SU-DHL-6 (cell line): Measurements from ENCODE around the gene SPINT1.
A peak's percentile ranks its signal among the peaks of the same experiment; 100 is the strongest.

Experiments
- H2AFZ ChIP-seq: fragments of 200-600 bp; sonication (generic); 2 replicates; pipeline ENCODE4 v1.6.1; 2014; ENCODE audit warnings: low read depth, mild to moderate bottlenecking, moderate library complexity, mixed read lengths, antibody characterized with exemption, low read length; ENCODE audit not compliant: severe bottlenecking
- H3F3A ChIP-seq: fragments of 200-600 bp; shearing (Covaris generic); 2 replicates; pipeline ENCODE4 v1.6.0; 2016; ENCODE audit warnings: antibody characterized with exemption, mild to moderate bottlenecking; ENCODE audit not compliant: insufficient read depth
- H3K27ac ChIP-seq: fragments of 200-600 bp; sonication (generic); 2 replicates; pipeline ENCODE4 v1.5.1; 2016; ENCODE audit warnings: low read depth, mild to moderate bottlenecking, low read length, moderate library complexity, mixed read lengths
- H3K27me3 ChIP-seq: fragments of 200-600 bp; sonication (generic), shearing (Covaris generic); 2 replicates; pipeline ENCODE4 v1.6.0; 2014; ENCODE audit warnings: mild to moderate bottlenecking, low read length
- H3K36me3 ChIP-seq: fragments of 200-600 bp; sonication (generic); 2 replicates; pipeline ENCODE4 v1.6.1; 2014; ENCODE audit warnings: mild to moderate bottlenecking, low read length, mixed read lengths
- H3K4me2 ChIP-seq: fragments of 300-600, 200-600 bp; shearing (Covaris generic), sonication (generic); 2 replicates; pipeline ENCODE4 v1.6.0; 2014; ENCODE audit warnings: low read length, low read depth, mild to moderate bottlenecking; ENCODE audit not compliant: poor library complexity, severe bottlenecking
- H3K4me3 ChIP-seq: fragments of 200-600 bp; sonication (generic); 2 replicates; pipeline ENCODE4 v1.5.1; 2014; ENCODE audit warnings: antibody characterized with exemption, low read length, mild to moderate bottlenecking, mixed read lengths; ENCODE audit not compliant: insufficient read depth, poor library complexity, severe bottlenecking
- H3K79me2 ChIP-seq: fragments of 200-600 bp; sonication (generic); 2 replicates; pipeline ENCODE4 v1.6.1; 2014; ENCODE audit warnings: mild to moderate bottlenecking, low read length, moderate library complexity; ENCODE audit not compliant: insufficient read depth
- H3K9ac ChIP-seq: fragments of 200-600 bp; sonication (generic); 2 replicates; pipeline ENCODE4 v1.7.0; 2014; ENCODE audit warnings: mild to moderate bottlenecking, low read length
- H3K9me2 ChIP-seq: fragments of 200-600 bp; sonication (generic); replicated peaks from 2 replicates; pipeline ENCODE4 v1.6.1; 2014; ENCODE audit warnings: low read length; ENCODE audit not compliant: insufficient read depth
- H3K9me3 ChIP-seq: fragments of 200-600 bp; sonication (generic); 2 replicates; pipeline ENCODE4 v1.6.1; 2014; ENCODE audit warnings: low read length, mixed read lengths; ENCODE audit not compliant: insufficient read depth
- H4K20me1 ChIP-seq: fragments of 200-600 bp; sonication (generic); 2 replicates; pipeline ENCODE4 v1.6.1; 2014; ENCODE audit warnings: low read depth, mild to moderate bottlenecking, antibody characterized with exemption, low read length, moderate library complexity, mixed read lengths
- CTCF ChIP-seq: fragments of 200-600 bp; sonication (generic); IDR thresholded peaks from one replicate; pipeline ENCODE4 v1.5.1; 2017; ENCODE audit warnings: antibody characterized with exemption, mild to moderate bottlenecking, low read length, moderate library complexity; ENCODE audit not compliant: insufficient read depth, poor library complexity, severe bottlenecking
- EZH2phosphoT487 ChIP-seq: fragments of 200-600 bp; sonication (generic), shearing (Covaris generic); conservative IDR thresholded peaks from 2 replicates; pipeline ENCODE4 v1.6.1; 2018; ENCODE audit warnings: mild to moderate bottlenecking, antibody characterized with exemption, low read length, moderate library complexity, mixed read lengths

Gene SPINT1

GRCh38 chr15:40836020-40836419 is 7.8 kb upstream of the SPINT1 start:
- no peak overlapping the region for H2AFZ ChIP-seq
- no peak overlapping the region for H3K4me3 ChIP-seq
- no peaks in the 10 kb centered on the region for H4K20me1 ChIP-seq
- TF ChIP-seq EZH2phosphoT487 (no peak), CTCF (no peak)
- no peaks in the 10 kb centered on the region for H3K27me3 ChIP-seq
- H3K9me2 ChIP-seq = no peaks in the 10 kb centered on the region
- no peaks in the 10 kb centered on the region for H3F3A ChIP-seq
- no peak overlapping the region for H3K27ac ChIP-seq
- no peaks in the 10 kb centered on the region for H3K36me3 ChIP-seq
- no peaks in the 10 kb centered on the region for H3K9me3 ChIP-seq
- no peaks in the 10 kb centered on the region for H3K79me2 ChIP-seq
- H3K4me2 ChIP-seq = no peak overlapping the region
- H3K9ac ChIP-seq = no peak overlapping the region

- Histone ChIP-seq H4K20me1 (no peaks in the 10 kb centered on the region), H3K79me2 (no peaks in the 10 kb centered on the region), H3K9me3 (no peaks in the 10 kb centered on the region), H3F3A (no peaks in the 10 kb centered on the region), H3K4me3 (no peak overlapping the region), H3K27me3 (no peaks in the 10 kb centered on the region), H3K9me2 (no peaks in the 10 kb centered on the region), H3K9ac (no peak overlapping the region), H3K27ac (no peak overlapping the region), H2AFZ (no peak overlapping the region), H3K4me2 (no peak overlapping the region), H3K36me3 (no peaks in the 10 kb centered on the region)
- no peak for TF ChIP-seq EZH2phosphoT487
- TF ChIP-seq CTCF = no peak
Observed at GRCh38 chr15:40838756-40839155, 5.1 kb upstream of the SPINT1 start.

- Histone ChIP-seq H3K4me2 (no peak overlapping the region), H3K27ac (no peak overlapping the region), H3K9me2 (no peaks in the 10 kb centered on the region), H3K79me2 (no peaks in the 10 kb centered on the region), H3K27me3 (no peaks in the 10 kb centered on the region), H3K4me3 (no peak overlapping the region), H3F3A (no peaks in the 10 kb centered on the region), H3K9ac (no peak overlapping the region), H3K9me3 (no peaks in the 10 kb centered on the region), H3K36me3 (no peaks in the 10 kb centered on the region), H2AFZ (no peak overlapping the region), H4K20me1 (no peaks in the 10 kb centered on the region)
- no peak for TF ChIP-seq EZH2phosphoT487
Observed at GRCh38 chr15:40841741-40842140, 2.1 kb upstream of the SPINT1 start.

- no peaks in the 10 kb centered on the region for H3K36me3 ChIP-seq
- H3K9ac ChIP-seq = no peak overlapping the region
- no peaks in the 10 kb centered on the region for H3K9me2 ChIP-seq
- no peaks in the 10 kb centered on the region for H3F3A ChIP-seq
- H3K4me2 ChIP-seq = peak overlapping the region; percentile 47
- H3K4me3 ChIP-seq = no peak overlapping the region
- no peaks in the 10 kb centered on the region for H3K9me3 ChIP-seq
- no peaks in the 10 kb centered on the region for H3K79me2 ChIP-seq
- no peaks in the 10 kb centered on the region for H4K20me1 ChIP-seq
- no peaks in the 10 kb centered on the region for H3K27me3 ChIP-seq
- TF ChIP-seq CTCF = no peak
- no peak for TF ChIP-seq EZH2phosphoT487
- no peak overlapping the region for H2AFZ ChIP-seq
- H3K27ac ChIP-seq = no peak overlapping the region
Observed at GRCh38 chr15:40843261-40843884, 475 bp upstream of the SPINT1 start.
